IPS-18a (cell line): ENCODE data around the gene ABHD16B.
"Not testable (repeated sequence)": the region's sequence is repeated elsewhere in the genome, so short reads cannot be mapped to it uniquely, and the experiment has no call there.

Experiments
- H3K27ac ChIP-seq: one replicate; pipeline ENCODE4 v1.5.1; 2013; ENCODE audit warnings: low read length
- H3K27me3 ChIP-seq: one replicate; pipeline ENCODE4 v1.6.1; 2013; ENCODE audit warnings: mild to moderate bottlenecking, low read length; ENCODE audit not compliant: control insufficient read depth, insufficient read depth
- H3K36me3 ChIP-seq: one replicate; pipeline ENCODE4 v1.6.1; 2013; ENCODE audit warnings: low read depth, low read length; ENCODE audit not compliant: control insufficient read depth
- H3K4me1 ChIP-seq: one replicate; pipeline ENCODE4 v1.6.1; 2013; ENCODE audit warnings: low read depth, low read length; ENCODE audit not compliant: control insufficient read depth
- H3K4me3 ChIP-seq: one replicate; pipeline ENCODE4 v1.5.1; 2013; ENCODE audit warnings: low read length
- H3K9ac ChIP-seq: one replicate; pipeline ENCODE4 v1.6.1; 2013; ENCODE audit warnings: mild to moderate bottlenecking, low read length, moderate library complexity
- H3K9me3 ChIP-seq: one replicate; pipeline ENCODE4 v1.6.1; 2013; ENCODE audit warnings: low read depth, low read length; ENCODE audit not compliant: control insufficient read depth

Gene ABHD16B

GRCh38 chr20:63859166-63859699 is 2.1 kb upstream of the ABHD16B start:
- H3K27ac ChIP-seq = no peak overlapping the region
- no peaks in the 10 kb centered on the region for H3K9me3 ChIP-seq
- no peak overlapping the region for H3K9ac ChIP-seq
- H3K4me3 ChIP-seq = peak overlapping the region; percentile 25
- no peaks in the 10 kb centered on the region for H3K27me3 ChIP-seq
- peaks cover 20% of the 10 kb centered on the region for H3K4me1 ChIP-seq
- no peaks in the 10 kb centered on the region for H3K36me3 ChIP-seq

GRCh38 chr20:63860325-63861051 is 810 bp upstream of the ABHD16B start:
- no peak overlapping the region for H3K4me3 ChIP-seq
- H3K4me1 ChIP-seq = peaks cover 15% of the 10 kb centered on the region
- H3K27me3 ChIP-seq = no peaks in the 10 kb centered on the region
- H3K36me3 ChIP-seq = no peaks in the 10 kb centered on the region
- H3K9ac ChIP-seq = no peak overlapping the region
- no peak overlapping the region for H3K27ac ChIP-seq
- no peaks in the 10 kb centered on the region for H3K9me3 ChIP-seq

- Histone ChIP-seq H3K9ac (no peak overlapping the region), H3K36me3 (no peaks in the 10 kb centered on the region), H3K4me1 (peaks cover 11% of the 10 kb centered on the region), H3K27me3 (no peaks in the 10 kb centered on the region), H3K4me3 (no peak overlapping the region), H3K9me3 (no peaks in the 10 kb centered on the region), H3K27ac (no peak overlapping the region)
Measured at GRCh38 chr20:63861981-63862901, 943 bp downstream of the ABHD16B start.

- peaks cover 10% of the 10 kb centered on the region for H3K4me1 ChIP-seq
- peak overlapping the region; percentile 83 for H3K4me3 ChIP-seq
- H3K9me3 ChIP-seq = no peaks in the 10 kb centered on the region
- peak overlapping the region; percentile 89 for H3K9ac ChIP-seq
- no peaks in the 10 kb centered on the region for H3K36me3 ChIP-seq
- no peaks in the 10 kb centered on the region for H3K27me3 ChIP-seq
- H3K27ac ChIP-seq = no peak overlapping the region
Measured at GRCh38 chr20:63863021-63863797, 1.9 kb downstream of the ABHD16B start.

GRCh38 chr20:63863798-63864544 is 2.7 kb downstream of the ABHD16B start:
- Histone ChIP-seq H3K9ac (peak overlapping the region; percentile 89), H3K27ac (peak overlapping the region; percentile 55), H3K4me1 (peaks cover 3% of the 10 kb centered on the region), H3K36me3 (peaks cover 1% of the 10 kb centered on the region), H3K9me3 (no peaks in the 10 kb centered on the region), H3K4me3 (peak overlapping the region; percentile 83), H3K27me3 (no peaks in the 10 kb centered on the region)

GRCh38 chr20:63864545-63864977 is 3.3 kb downstream of the ABHD16B start:
- Histone ChIP-seq H3K27me3 (no peaks in the 10 kb centered on the region), H3K27ac (peak overlapping the region; percentile 55), H3K4me1 (no peaks in the 10 kb centered on the region), H3K9me3 (no peaks in the 10 kb centered on the region), H3K4me3 (peak overlapping the region; percentile 83), H3K36me3 (peaks cover 7% of the 10 kb centered on the region), H3K9ac (peak overlapping the region; percentile 89)

GRCh38 chr20:63864978-63865640 is 3.8 kb downstream of the ABHD16B start, which contains the start of gene TPD52L2:
Gene TPD52L2 (plus strand): TSS chr20:63865270. CDS start chr20:63865366, 96 bp downstream.
- Histone ChIP-seq H3K27ac (peak within 1 kb of the TSS; percentile 57), H3K9ac (peak within 1 kb of the TSS; percentile 90), H3K36me3 (peaks cover 12% of the 10 kb centered on the region), H3K4me3 (peak within 1 kb of the TSS; percentile 83), H3K4me1 (no peaks in the 10 kb centered on the region), H3K9me3 (no peaks in the 10 kb centered on the region), H3K27me3 (no peaks in the 10 kb centered on the region)

GRCh38 chr20:63867042-63867441 is 5.7 kb downstream of the ABHD16B start:
- not testable (repeated sequence) for H3K4me3 ChIP-seq, H3K4me1 ChIP-seq, H3K9ac ChIP-seq, H3K27ac ChIP-seq, H3K27me3 ChIP-seq, H3K9me3 ChIP-seq
- H3K36me3 ChIP-seq = peaks cover 21% of the 10 kb centered on the region

- Histone ChIP-seq H3K4me1 (no peaks in the 10 kb centered on the region), H3K4me3 (no peak overlapping the region), H3K9ac (no peak overlapping the region), H3K36me3 (peaks cover 25% of the 10 kb centered on the region), H3K9me3 (no peaks in the 10 kb centered on the region), H3K27ac (no peak overlapping the region), H3K27me3 (no peaks in the 10 kb centered on the region)
Measured at GRCh38 chr20:63868264-63868663, 7.0 kb downstream of the ABHD16B start.

- no peak overlapping the region for H3K27ac ChIP-seq
- H3K4me3 ChIP-seq = no peak overlapping the region
- no peaks in the 10 kb centered on the region for H3K4me1 ChIP-seq
- H3K9ac ChIP-seq = no peak overlapping the region
- no peaks in the 10 kb centered on the region for H3K9me3 ChIP-seq
- H3K27me3 ChIP-seq = no peaks in the 10 kb centered on the region
- H3K36me3 ChIP-seq = peaks cover 55% of the 10 kb centered on the region
Measured at GRCh38 chr20:63873477-63873971, 12.2 kb downstream of the ABHD16B start.
